Astrocyte of the spinal cord (primary cell): ENCODE data around the gene DFFB.

Experiments used
- DNase-seq: peaks from one replicate; pipeline ENCODE4 v3.0.0; 2011; ENCODE audit warnings: low read depth, low spot score
- H3K4me3 ChIP-seq: 2 replicates; pipeline ENCODE4 v1.5.1; 2011; ENCODE audit warnings: low read depth, mild to moderate bottlenecking, low read length, moderate library complexity
- in situ Hi-C: cut with HindIII; loops from 2 replicates; pipeline ENCODE4 v1.10.0; 2017; ENCODE audit warnings: low sequenced_read_pairs
- TF ChIP-seq, protein P1 (sequence below): IDR thresholded peaks from 2 replicates; pipeline ENCODE4 v1.5.1; 2012; ENCODE audit warnings: low read depth, mild to moderate bottlenecking, low read length, inconsistent platforms

DFFB gene

GRCh38 chr1:3821004-3821403, 36.3 kb upstream of the DFFB start:
- no peak for DNase-seq
- TF ChIP-seq, protein P1, sequence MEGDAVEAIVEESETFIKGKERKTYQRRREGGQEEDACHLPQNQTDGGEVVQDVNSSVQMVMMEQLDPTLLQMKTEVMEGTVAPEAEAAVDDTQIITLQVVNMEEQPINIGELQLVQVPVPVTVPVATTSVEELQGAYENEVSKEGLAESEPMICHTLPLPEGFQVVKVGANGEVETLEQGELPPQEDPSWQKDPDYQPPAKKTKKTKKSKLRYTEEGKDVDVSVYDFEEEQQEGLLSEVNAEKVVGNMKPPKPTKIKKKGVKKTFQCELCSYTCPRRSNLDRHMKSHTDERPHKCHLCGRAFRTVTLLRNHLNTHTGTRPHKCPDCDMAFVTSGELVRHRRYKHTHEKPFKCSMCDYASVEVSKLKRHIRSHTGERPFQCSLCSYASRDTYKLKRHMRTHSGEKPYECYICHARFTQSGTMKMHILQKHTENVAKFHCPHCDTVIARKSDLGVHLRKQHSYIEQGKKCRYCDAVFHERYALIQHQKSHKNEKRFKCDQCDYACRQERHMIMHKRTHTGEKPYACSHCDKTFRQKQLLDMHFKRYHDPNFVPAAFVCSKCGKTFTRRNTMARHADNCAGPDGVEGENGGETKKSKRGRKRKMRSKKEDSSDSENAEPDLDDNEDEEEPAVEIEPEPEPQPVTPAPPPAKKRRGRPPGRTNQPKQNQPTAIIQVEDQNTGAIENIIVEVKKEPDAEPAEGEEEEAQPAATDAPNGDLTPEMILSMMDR: no peak
- no peak overlapping the region for H3K4me3 ChIP-seq
- in situ Hi-C loops: no loop called here

GRCh38 chr1:3821447-3821846, 35.8 kb upstream of the DFFB start:
- TF ChIP-seq, protein P1: no peak
- no peak for DNase-seq
- in situ Hi-C loops: no loop called here
- H3K4me3 ChIP-seq: no peak overlapping the region

DNA sequence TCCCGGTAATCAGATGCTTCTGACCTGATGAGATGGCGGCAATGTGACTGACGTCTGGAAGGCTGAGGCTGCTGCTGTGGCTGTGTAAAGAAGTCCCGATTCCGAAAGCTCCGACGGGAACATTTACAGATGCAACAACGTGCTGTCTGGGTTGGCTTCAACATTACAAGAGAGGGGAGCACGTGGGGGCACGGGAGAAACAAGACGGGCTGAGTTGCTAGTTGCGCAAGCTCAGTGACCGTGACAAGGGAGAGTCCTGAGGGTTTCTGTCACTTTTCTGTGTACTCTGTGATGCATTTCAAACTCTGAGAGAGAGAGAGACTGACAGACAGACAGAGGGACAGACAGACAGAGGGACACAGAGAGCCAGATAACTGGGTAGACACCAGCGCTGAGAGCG, 35.4 kb upstream of the DFFB start:
- no peak for DNase-seq
- in situ Hi-C loops: no loop called here
- TF ChIP-seq, protein P1: no peak

GRCh38 chr1:3822421-3822820, 34.9 kb upstream of the DFFB start:
- TF ChIP-seq, protein P1: no peak
- H3K4me3 ChIP-seq: no peak overlapping the region
- DNase-seq: no peak
- in situ Hi-C loops: no loop called here

More for the DNA sequence above, 35.4 kb upstream of the DFFB start:
- H3K4me3 ChIP-seq: no peak overlapping the region

GRCh38 chr1:3824650-3825049, 32.6 kb upstream of the DFFB start:
- no peak for DNase-seq
- in situ Hi-C loops: no loop called here
- H3K4me3 ChIP-seq: no peak overlapping the region
- TF ChIP-seq, protein P1: no peak

DNA sequence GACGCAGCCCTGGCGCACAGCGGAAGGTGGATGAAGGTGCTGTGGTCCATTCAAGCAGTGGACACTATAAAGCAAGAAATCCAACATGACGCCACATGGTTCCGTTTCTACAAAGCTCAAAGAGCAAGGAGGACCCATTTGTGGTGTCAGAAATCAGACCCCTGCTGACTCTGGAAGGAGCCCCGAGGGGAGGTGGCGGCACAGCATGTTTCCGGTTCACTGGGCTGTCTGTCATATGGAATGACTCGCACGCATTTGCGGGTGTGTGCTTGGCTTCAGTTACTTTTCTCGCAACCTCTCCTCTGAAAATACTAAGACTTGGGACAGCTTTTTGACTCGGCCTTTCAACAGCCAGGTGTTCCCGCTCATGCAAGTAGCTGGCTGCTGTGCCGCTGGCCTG, 31.9 kb upstream of the DFFB start:
- H3K4me3 ChIP-seq: no peak overlapping the region
- in situ Hi-C loops: no loop called here
- DNase-seq: no peak
- TF ChIP-seq, protein P1: no peak

GRCh38 chr1:3827813-3828307, 29.4 kb upstream of the DFFB start:
- in situ Hi-C loops: no loop called here
- no peak overlapping the region for H3K4me3 ChIP-seq
- DNase-seq: no peak
- TF ChIP-seq, protein P1: no peak
